Endothelial cell of umbilical vein (primary cell): ENCODE measurements around the gene KRTAP10-2. TPM values are rescaled to one million over a fixed set of nuclear protein-coding genes. Genes with fewer than 3 reads are reported as not detected.

Experiments used
- BruUV-seq: library from RNA; stranded (reverse); fragments of 400-500 nt; replicated peaks from 2 replicates; lab custom pipeline; 2021; lab: Mats Ljungman, UMichigan
- CTCF ChIA-PET: fragments of 300-600, 350-600 bp; sonication (Branson Sonifier 250); formaldehyde crosslinking; loops from one replicate; lab custom pipeline; 2021; ENCODE audit warnings: antibody characterized with exemption, inconsistent platforms; lab: Charles Lee
- POLR2A ChIA-PET: fragments of 300-600, 350-600 bp; sonication (Branson Sonifier 250); formaldehyde crosslinking; loops from one replicate; lab custom pipeline; 2021; ENCODE audit warnings: antibody characterized with exemption, inconsistent platforms; lab: Charles Lee
- DNase-seq: peaks from one replicate; pipeline ENCODE4 v3.0.0-alpha.2; 2011; ENCODE audit warnings: low read depth, low spot score
- FAIRE-seq: peaks from 2 replicates; lab custom pipeline; 2011; peaks lifted over from hg19 to GRCh38; lab: Jason Lieb, UNC
- H2AFZ ChIP-seq: 2 replicates; pipeline ENCODE4 v1.6.0; 2012; ENCODE audit warnings: low read depth, low read length, control low read depth, inconsistent platforms
- H3K27ac ChIP-seq: 2 replicates; pipeline ENCODE4 v1.5.1; 2011; ENCODE audit warnings: low read depth, mild to moderate bottlenecking, control low read depth, low read length, moderate library complexity; ENCODE audit not compliant: insufficient read depth
- H3K27me3 ChIP-seq, 2 experiments: 2 replicates each; pipeline versions ENCODE4 v1.6.0 to v1.6.1; 2011; ENCODE audit warnings: low read length in 2 of 2, mixed read lengths in 1 of 2; ENCODE audit not compliant: control insufficient read depth in 2 of 2, insufficient read depth in 2 of 2
- H3K36me3 ChIP-seq, 2 experiments: 2 replicates in 1 of 2; 3 replicates in 1 of 2; pipeline ENCODE4 v1.5.1; 2011; ENCODE audit warnings: low read length in 2 of 2, mild to moderate bottlenecking in 1 of 2, moderate library complexity in 1 of 2; ENCODE audit not compliant: control insufficient read depth in 2 of 2, insufficient read depth in 2 of 2; ENCODE audit errors: extremely low read depth in 1 of 2
- H3K4me1 ChIP-seq: 3 replicates; pipeline ENCODE4 v1.5.1; 2011; ENCODE audit warnings: mild to moderate bottlenecking, low read length; ENCODE audit not compliant: control insufficient read depth, insufficient read depth; ENCODE audit errors: extremely low read depth
- H3K4me2 ChIP-seq: 2 replicates; pipeline ENCODE4 v1.6.1; 2011; ENCODE audit warnings: low read length, control low read depth, mixed read lengths; ENCODE audit not compliant: insufficient read depth
- H3K4me3 ChIP-seq, 3 experiments: fragments of 200-600 bp in 1 of 3; sonication (generic), shearing (Covaris generic) in 1 of 3; replicated peaks in 1 of 3; 2 replicates each; pipeline ENCODE4 v1.5.1; 2011 to 2016; ENCODE audit warnings: control low read depth in 3 of 3, low read length in 3 of 3, mild to moderate bottlenecking in 2 of 3, inconsistent platforms in 1 of 3, low read depth in 1 of 3, moderate library complexity in 1 of 3; ENCODE audit not compliant: insufficient read depth in 1 of 3
- H3K79me2 ChIP-seq: 2 replicates; pipeline ENCODE4 v1.6.0; 2012; ENCODE audit warnings: low read length, inconsistent platforms; ENCODE audit not compliant: control insufficient read depth, insufficient read depth
- H3K9ac ChIP-seq: replicated peaks from 2 replicates; pipeline ENCODE3; 2011; ENCODE audit warnings: low read length, control low read depth; ENCODE audit not compliant: insufficient read depth; ENCODE audit errors: extremely low read depth
- H3K9me1 ChIP-seq: replicated peaks from 3 replicates; pipeline ENCODE4 v1.6.0; 2011; ENCODE audit warnings: mild to moderate bottlenecking, low read length; ENCODE audit not compliant: control insufficient read depth, insufficient read depth; ENCODE audit errors: extremely low read depth
- H3K9me3 ChIP-seq: replicated peaks from 2 replicates; pipeline ENCODE4 v1.5.1; 2012; ENCODE audit warnings: low read length, inconsistent platforms; ENCODE audit not compliant: control insufficient read depth, insufficient read depth
- H4K20me1 ChIP-seq: replicated peaks from 2 replicates; pipeline ENCODE3; 2011; ENCODE audit warnings: mild to moderate bottlenecking, low read length; ENCODE audit not compliant: control insufficient read depth, insufficient read depth; ENCODE audit errors: extremely low read depth
- EZH2 ChIP-seq: IDR thresholded peaks from 2 replicates; pipeline ENCODE4 v1.6.1; 2012; ENCODE audit warnings: borderline replicate concordance, low read depth, mild to moderate bottlenecking, moderate library complexity, low read length, inconsistent platforms; ENCODE audit not compliant: severe bottlenecking
- FOS ChIP-seq: IDR thresholded peaks from 2 replicates; pipeline ENCODE4 v1.6.1; 2011; ENCODE audit warnings: mild to moderate bottlenecking, low read length, moderate library complexity, borderline replicate concordance; ENCODE audit not compliant: insufficient read depth
- GATA2 ChIP-seq: IDR thresholded peaks from 2 replicates; pipeline ENCODE4 v1.7.0; 2011; ENCODE audit warnings: low read depth, mild to moderate bottlenecking, moderate library complexity, mixed read lengths, low read length; ENCODE audit not compliant: insufficient read length, insufficient read depth
- JUN ChIP-seq: IDR thresholded peaks from 2 replicates; pipeline ENCODE4 v1.6.1; 2011; ENCODE audit warnings: borderline replicate concordance, low read depth; ENCODE audit not compliant: insufficient read length, insufficient read depth
- MYC ChIP-seq: IDR thresholded peaks from one replicate; pipeline ENCODE4 v1.6.1; 2011; ENCODE audit warnings: mild to moderate bottlenecking, low read depth, low read length
- POLR2A ChIP-seq: IDR thresholded peaks from 2 replicates; pipeline ENCODE4 v1.6.1; 2012; ENCODE audit warnings: low read depth, mild to moderate bottlenecking, control low read depth, low read length
- POLR2AphosphoS5 ChIP-seq: IDR thresholded peaks from 2 replicates; pipeline ENCODE4 v1.6.1; 2012; ENCODE audit warnings: low read depth, mild to moderate bottlenecking, control low read depth, low read length, moderate library complexity; ENCODE audit not compliant: insufficient read depth
- dilution Hi-C: fragments of 300-500 bp; cut with MboI; formaldehyde crosslinking; loops from one replicate; pipeline ENCODE4 v1.15.0; 2019; ENCODE audit warnings: low sequenced_read_pairs; ENCODE audit not compliant: extremely low pct_ligation_motif_present
- intact Hi-C: fragments of 100-400 bp; cut with micrococcal nuclease; formaldehyde crosslinking; loops from one replicate; pipeline ENCODE4 v1.10.0; 2022
- polyA plus RNA-seq, 4 experiments: library from polyadenylated mRNA; depleted of rRNA in 3 of 4; stranded (reverse) in 3 of 4; unstranded in 1 of 4; fragments of >200 nt; gene quantifications; 2 replicates each; pipeline versions ENCODE4 v1.2.1 to v1.2.3, GENCODE V29; 2011 to 2012; ENCODE audit warnings: missing spikeins in 1 of 4
- total RNA-seq: library from RNA; stranded (reverse); gene quantifications from 2 replicates; pipeline ENCODE4 v1.2.3, GENCODE V29; 2021
- TF ChIP-seq, protein P1 (sequence below), 2 donors: IDR thresholded peaks; 1 replicate in 1 of 2; 2 replicates in 1 of 2; pipeline ENCODE4 v1.5.1; 2011; ENCODE audit warnings: low read length in 2 of 2, mild to moderate bottlenecking in 2 of 2, moderate library complexity in 2 of 2, control low read depth in 1 of 2, inconsistent platforms in 1 of 2, low read depth in 1 of 2; ENCODE audit not compliant: insufficient read depth in 1 of 2; ENCODE audit errors: extremely low read depth in 1 of 2
- TF ChIP-seq, protein P2 (sequence below): IDR thresholded peaks from 2 replicates; pipeline ENCODE4 v1.6.1; 2011; ENCODE audit not compliant: insufficient read depth, insufficient read length

KRTAP10-2 gene
- total and polyA plus RNA-seq, 2 donors (not counting 3 experiments of a cell fraction or from before 2014, with no cell fraction given), result not detected

- TF ChIP-seq, protein P1, sequence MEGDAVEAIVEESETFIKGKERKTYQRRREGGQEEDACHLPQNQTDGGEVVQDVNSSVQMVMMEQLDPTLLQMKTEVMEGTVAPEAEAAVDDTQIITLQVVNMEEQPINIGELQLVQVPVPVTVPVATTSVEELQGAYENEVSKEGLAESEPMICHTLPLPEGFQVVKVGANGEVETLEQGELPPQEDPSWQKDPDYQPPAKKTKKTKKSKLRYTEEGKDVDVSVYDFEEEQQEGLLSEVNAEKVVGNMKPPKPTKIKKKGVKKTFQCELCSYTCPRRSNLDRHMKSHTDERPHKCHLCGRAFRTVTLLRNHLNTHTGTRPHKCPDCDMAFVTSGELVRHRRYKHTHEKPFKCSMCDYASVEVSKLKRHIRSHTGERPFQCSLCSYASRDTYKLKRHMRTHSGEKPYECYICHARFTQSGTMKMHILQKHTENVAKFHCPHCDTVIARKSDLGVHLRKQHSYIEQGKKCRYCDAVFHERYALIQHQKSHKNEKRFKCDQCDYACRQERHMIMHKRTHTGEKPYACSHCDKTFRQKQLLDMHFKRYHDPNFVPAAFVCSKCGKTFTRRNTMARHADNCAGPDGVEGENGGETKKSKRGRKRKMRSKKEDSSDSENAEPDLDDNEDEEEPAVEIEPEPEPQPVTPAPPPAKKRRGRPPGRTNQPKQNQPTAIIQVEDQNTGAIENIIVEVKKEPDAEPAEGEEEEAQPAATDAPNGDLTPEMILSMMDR (IDR thresholded peaks at IDR 0.05; ENCODE audit: extremely low read depth in 1 of 2, insufficient read depth in 1 of 2, low read depth in 1 of 2, low read length in 2 of 2), result no peak
- no peak for TF ChIP-seq POLR2A
- TF ChIP-seq FOS, result no peak
- no peak for TF ChIP-seq EZH2
- TF ChIP-seq POLR2AphosphoS5, result no peak
- TF ChIP-seq JUN, result no peak
- TF ChIP-seq MYC, result no peak
- TF ChIP-seq, protein P2, sequence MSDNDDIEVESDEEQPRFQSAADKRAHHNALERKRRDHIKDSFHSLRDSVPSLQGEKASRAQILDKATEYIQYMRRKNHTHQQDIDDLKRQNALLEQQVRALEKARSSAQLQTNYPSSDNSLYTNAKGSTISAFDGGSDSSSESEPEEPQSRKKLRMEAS, result no peak
- no peak for TF ChIP-seq GATA2
- ChIA-PET POLR2A (no interaction called here), CTCF (no interaction called here)
- Histone ChIP-seq H3K9me1 (no peaks in the 10 kb centered on the region), H3K79me2 (no peaks in the 10 kb centered on the region), H3K27me3 (peaks cover 0 to 3% of the 10 kb centered on the region in 2 experiments), H3K9me3 (no peaks in the 10 kb centered on the region), H3K4me1 (no peaks in the 10 kb centered on the region), H3K27ac (no peak overlapping the region), H3K36me3 (no peaks in the 10 kb centered on the region), H4K20me1 (no peaks in the 10 kb centered on the region), H2AFZ (no peak overlapping the region), H3K9ac (no peak overlapping the region), H3K4me2 (no peak overlapping the region), H3K4me3 (no peak overlapping the region)
- dilution Hi-C loops (no loop called here), intact Hi-C loops (no loop called here)
- FAIRE-seq (no peak), DNase-seq (no peak)
- no TSS peak for BruUV-seq
Observed at GRCh38 chr21:44555200-44555875, 4.0 kb upstream of the KRTAP10-2 start.
